BJ (cell line): ENCODE measurements around the gene USP48. TPM values are rescaled to one million over a fixed set of nuclear protein-coding genes. Genes with fewer than 3 reads are reported as not detected.
A peak's percentile ranks its signal among the peaks of the same experiment; 100 is the strongest.

ENCODE experiments used
- CTCF ChIA-PET: fragments of 350-600 bp; formaldehyde crosslinking; extraction: SDS; loops from one replicate; lab custom pipeline; 2021; ENCODE audit warnings: antibody characterized with exemption, inconsistent platforms; lab: Yijun Ruan, JAX
- POLR2A ChIA-PET: fragments of 300-600 bp; sonication (Branson Sonifier 250); formaldehyde crosslinking; extraction: SDS; loops from one replicate; lab custom pipeline; 2021; ENCODE audit warnings: antibody characterized with exemption; lab: Charles Lee
- DNase-seq: peaks from one replicate; pipeline ENCODE4 v3.0.0-alpha.2; 2011; ENCODE audit warnings: low read depth
- H3K27me3 ChIP-seq: 2 replicates; pipeline ENCODE4 v1.6.0; 2011; ENCODE audit warnings: low read length; ENCODE audit not compliant: control insufficient read depth, insufficient read depth
- H3K36me3 ChIP-seq: 2 replicates; pipeline ENCODE4 v1.5.1; 2011; ENCODE audit warnings: low read length; ENCODE audit not compliant: control insufficient read depth, insufficient read depth
- H3K4me3 ChIP-seq: 2 replicates; pipeline ENCODE4 v1.5.1; 2011; ENCODE audit warnings: low read depth, mild to moderate bottlenecking, control low read depth, low read length
- polyA plus RNA-seq: library from polyadenylated mRNA; depleted of rRNA; stranded (reverse); fragments of >200 nt; gene quantifications from 2 replicates; pipeline ENCODE4 v1.2.3, GENCODE V29; 2011
- TF ChIP-seq, protein P1 (sequence below): IDR thresholded peaks from 2 replicates; pipeline ENCODE4 v1.5.1; 2011; ENCODE audit warnings: low read depth, mild to moderate bottlenecking, control low read depth, inconsistent platforms, low read length, moderate library complexity; ENCODE audit not compliant: insufficient read depth

USP48 gene
- polyA plus RNA-seq, 1 experiment, result 10.8 TPM

DNA sequence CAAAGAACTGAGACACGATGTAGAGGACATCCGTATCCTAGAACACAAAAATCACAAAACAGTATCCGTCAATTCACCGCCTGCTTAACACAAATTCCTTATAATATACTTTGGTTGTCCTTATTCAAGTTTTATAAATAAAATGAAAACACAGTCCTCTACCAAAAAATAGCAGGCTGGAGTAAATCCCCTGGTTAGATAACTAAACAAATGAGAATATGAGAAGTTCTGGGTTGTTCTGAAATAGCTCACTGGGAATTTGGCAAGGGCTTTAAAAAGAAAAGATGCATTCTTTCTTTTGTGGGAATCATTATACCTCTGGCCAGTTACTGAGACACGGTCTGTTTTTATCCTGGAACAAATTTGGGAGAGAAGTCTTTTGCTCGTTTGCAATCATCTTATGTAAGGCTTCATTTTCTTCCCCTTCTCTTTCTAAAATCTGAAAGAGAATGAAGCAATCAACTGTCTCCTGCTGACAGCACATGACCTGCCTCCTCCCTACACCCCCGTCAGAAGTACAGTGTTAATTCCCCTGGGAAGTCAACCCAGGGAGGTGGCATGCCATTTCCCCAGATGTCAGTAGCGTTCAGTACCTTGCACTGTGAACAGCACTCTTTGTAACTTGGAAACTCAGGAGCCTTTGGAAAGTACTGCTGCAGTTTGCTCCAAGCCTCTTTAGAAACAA lies 76.7 kb downstream of the USP48 start:
- peak; percentile 4 for DNase-seq
- POLR2A ChIA-PET, result no interaction called here
- Histone ChIP-seq H3K4me3 (no peak overlapping the region), H3K36me3 (peaks cover 8% of the 10 kb centered on the region), H3K27me3 (no peaks in the 10 kb centered on the region)
- TF ChIP-seq, protein P1, sequence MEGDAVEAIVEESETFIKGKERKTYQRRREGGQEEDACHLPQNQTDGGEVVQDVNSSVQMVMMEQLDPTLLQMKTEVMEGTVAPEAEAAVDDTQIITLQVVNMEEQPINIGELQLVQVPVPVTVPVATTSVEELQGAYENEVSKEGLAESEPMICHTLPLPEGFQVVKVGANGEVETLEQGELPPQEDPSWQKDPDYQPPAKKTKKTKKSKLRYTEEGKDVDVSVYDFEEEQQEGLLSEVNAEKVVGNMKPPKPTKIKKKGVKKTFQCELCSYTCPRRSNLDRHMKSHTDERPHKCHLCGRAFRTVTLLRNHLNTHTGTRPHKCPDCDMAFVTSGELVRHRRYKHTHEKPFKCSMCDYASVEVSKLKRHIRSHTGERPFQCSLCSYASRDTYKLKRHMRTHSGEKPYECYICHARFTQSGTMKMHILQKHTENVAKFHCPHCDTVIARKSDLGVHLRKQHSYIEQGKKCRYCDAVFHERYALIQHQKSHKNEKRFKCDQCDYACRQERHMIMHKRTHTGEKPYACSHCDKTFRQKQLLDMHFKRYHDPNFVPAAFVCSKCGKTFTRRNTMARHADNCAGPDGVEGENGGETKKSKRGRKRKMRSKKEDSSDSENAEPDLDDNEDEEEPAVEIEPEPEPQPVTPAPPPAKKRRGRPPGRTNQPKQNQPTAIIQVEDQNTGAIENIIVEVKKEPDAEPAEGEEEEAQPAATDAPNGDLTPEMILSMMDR, result no peak
- CTCF ChIA-PET, result no interaction called here

DNA sequence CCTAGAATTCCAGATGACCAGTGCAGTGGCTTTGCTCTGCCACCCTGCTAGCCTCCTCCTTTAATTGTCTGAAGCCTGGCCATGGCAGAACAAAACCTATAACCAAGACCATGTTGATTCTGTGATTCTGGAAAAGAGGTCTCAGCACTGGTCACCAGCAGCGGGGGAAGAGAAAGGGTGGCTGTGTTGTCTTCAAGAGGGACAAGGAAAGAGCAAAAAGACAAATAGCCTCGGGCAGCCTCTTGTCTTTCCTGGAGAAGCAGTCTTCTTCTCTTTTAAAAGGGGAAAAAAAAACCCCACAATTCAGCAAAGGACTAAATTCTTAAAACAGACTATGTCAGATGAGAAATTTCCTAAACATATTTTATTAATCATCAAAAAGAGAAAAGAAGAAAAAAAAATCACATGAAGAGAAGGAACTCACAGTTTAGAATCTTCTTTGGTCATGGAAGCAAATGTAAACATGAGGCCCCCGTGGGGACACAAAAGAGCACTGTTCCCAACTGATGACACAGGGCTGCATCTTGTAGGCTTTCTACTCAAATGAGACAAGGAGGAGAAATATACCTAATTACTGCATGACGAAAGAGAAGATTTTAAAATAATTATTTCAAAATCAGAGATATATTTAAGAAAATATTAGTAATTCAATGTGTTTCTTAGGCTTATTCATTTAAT lies 77.5 kb downstream of the USP48 start:
- Histone ChIP-seq H3K27me3 (no peaks in the 10 kb centered on the region), H3K36me3 (peaks cover 8% of the 10 kb centered on the region), H3K4me3 (no peak overlapping the region)
- TF ChIP-seq, protein P1, result no peak
- ChIA-PET CTCF (interaction anchor here (3.0 kb wide), 1 partner anchor 13 kb away, joined by 12 read pairs; no protein-coding TSS in a partner anchor), POLR2A (no interaction called here)
- no peak for DNase-seq

DNA sequence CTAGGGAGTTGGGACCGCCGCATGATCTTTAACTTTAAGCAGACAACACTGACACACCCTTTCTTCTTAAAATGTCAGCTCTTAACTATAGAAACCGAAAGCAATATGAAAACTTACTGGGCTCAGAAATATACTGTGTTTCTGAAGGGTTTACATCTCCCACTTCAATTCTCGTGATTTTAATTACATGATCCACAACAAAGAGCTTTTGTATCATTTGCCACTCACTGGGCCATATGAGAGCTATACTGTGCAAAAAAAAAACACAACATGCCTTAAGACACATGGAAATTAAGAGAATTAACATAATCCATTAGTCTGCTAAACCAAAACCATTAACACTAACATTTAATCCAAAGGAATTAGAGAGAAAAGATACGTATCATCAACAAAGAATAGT lies 78.8 kb downstream of the USP48 start:
- TF ChIP-seq, protein P1, result no peak
- DNase-seq, result no peak
- ChIA-PET POLR2A (no interaction called here), CTCF (interaction anchor here (0.6 to 3.0 kb wide), 9 partner anchors 10 to 351 kb away, joined by 3 to 12 read pairs (median 4); no protein-coding TSS in a partner anchor)
- peaks cover 10% of the 10 kb centered on the region for H3K36me3 ChIP-seq
- no peaks in the 10 kb centered on the region for H3K27me3 ChIP-seq
- H3K4me3 ChIP-seq, result no peak overlapping the region

DNA sequence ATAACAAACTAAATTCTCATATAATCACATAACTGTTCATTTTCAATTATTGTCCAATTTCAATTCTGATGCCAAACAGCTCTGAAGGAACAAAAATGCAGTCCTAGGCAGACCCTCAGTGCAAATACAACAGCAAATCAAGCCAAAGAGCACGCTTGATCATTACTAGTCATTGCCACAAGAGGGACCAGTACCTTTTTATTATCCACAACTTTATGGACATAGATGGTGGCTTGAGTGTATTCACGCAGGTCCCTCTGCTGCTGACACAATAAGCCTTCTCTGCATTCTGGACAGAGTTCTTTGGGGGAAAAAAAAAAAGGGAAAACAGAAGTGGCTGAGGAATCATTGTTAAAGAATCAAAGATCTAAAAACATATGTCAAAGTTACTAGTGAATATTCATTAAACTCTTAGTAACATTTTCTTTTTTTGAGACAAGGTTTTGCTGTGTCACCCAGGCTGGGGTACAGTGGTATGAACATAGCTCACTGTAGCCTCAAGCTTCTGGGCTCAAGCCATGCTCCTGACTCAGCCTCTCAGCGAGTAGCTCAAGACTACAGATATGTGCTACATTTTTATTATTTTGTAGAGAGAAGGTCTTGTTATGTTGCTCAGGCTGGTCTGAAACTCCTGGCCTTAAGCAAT lies 79.5 kb downstream of the USP48 start:
- peaks cover 10% of the 10 kb centered on the region for H3K36me3 ChIP-seq
- ChIA-PET CTCF (interaction anchor here (0.6 to 3.0 kb wide), 10 partner anchors 9 to 352 kb away, joined by 3 to 12 read pairs (median 4); no protein-coding TSS in a partner anchor), POLR2A (no interaction called here)
- TF ChIP-seq, protein P1, result peak; percentile 57
- H3K4me3 ChIP-seq, result no peak overlapping the region
- DNase-seq, result peak; percentile 70
- no peaks in the 10 kb centered on the region for H3K27me3 ChIP-seq

DNA sequence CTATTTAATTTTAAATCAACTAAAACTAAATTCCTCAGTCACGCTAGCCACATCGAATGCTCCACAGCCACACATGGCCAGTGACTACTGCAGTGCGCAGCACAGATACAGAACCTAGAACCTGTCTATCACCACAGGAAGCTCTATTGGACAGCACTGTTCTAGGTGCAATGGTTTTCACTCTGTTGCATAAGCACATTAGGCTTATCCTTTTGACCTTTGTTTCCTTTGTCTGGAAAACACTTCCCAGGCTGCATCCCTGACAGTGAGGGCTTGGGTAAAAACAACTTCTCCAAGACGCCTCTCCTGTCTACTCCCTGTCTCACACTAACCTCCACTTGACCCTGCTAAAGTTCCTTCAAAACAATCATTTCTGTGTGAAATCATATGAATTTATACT lies 80.2 kb downstream of the USP48 start:
- DNase-seq, result no peak
- TF ChIP-seq, protein P1, result no peak
- Histone ChIP-seq H3K4me3 (no peak overlapping the region), H3K27me3 (no peaks in the 10 kb centered on the region), H3K36me3 (peaks cover 8% of the 10 kb centered on the region)
- CTCF ChIA-PET, result interaction anchor here (1.2 to 3.0 kb wide), 6 partner anchors 8 to 262 kb away, joined by 3 to 12 read pairs (median 4); no protein-coding TSS in a partner anchor
- POLR2A ChIA-PET, result no interaction called here
